GM18870 (cell line): Measurements from ENCODE around the gene PSMD12.
"Not testable (repeated sequence)": the region's sequence is repeated elsewhere in the genome, so short reads cannot be mapped to it uniquely, and the experiment has no call there.

ENCODE experiments used
- ATAC-seq: cut with Tn5 transposase; IDR thresholded peaks from one replicate; pipeline ENCODE4 v1.9.1; 2021; ENCODE audit warnings: moderate library complexity; ENCODE audit not compliant: unreplicated experiment

Gene PSMD12

DNA sequence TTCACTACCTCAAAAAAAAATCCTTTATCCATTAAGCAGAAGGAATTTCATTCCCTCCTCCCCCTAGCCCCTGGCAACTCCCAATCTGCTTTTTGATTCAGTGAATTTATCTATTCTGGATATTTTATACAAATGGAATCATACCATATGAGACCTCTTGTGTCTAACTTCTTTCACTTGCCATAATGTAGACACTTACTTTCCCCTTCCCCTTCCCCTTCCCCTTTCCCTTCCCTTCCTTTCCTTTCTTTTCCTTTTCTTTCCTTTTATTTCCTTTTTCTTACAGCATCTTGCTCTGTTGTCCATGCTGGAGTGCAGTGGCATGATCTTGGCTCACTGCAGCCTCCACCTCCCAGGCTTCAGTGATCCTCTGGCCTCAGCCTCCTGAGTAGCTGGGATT, 50.5 kb downstream of the PSMD12 start:
- no peak for ATAC-seq

GRCh38 chr17:67312265-67312664, 54.1 kb downstream of the PSMD12 start:
- no peak for ATAC-seq

- ATAC-seq = no peak
These were observed 54.8 kb downstream of the PSMD12 start for GRCh38 chr17:67311575-67311974.

- no peak for ATAC-seq
These were observed 56.0 kb downstream of the PSMD12 start for GRCh38 chr17:67310406-67310805.

DNA sequence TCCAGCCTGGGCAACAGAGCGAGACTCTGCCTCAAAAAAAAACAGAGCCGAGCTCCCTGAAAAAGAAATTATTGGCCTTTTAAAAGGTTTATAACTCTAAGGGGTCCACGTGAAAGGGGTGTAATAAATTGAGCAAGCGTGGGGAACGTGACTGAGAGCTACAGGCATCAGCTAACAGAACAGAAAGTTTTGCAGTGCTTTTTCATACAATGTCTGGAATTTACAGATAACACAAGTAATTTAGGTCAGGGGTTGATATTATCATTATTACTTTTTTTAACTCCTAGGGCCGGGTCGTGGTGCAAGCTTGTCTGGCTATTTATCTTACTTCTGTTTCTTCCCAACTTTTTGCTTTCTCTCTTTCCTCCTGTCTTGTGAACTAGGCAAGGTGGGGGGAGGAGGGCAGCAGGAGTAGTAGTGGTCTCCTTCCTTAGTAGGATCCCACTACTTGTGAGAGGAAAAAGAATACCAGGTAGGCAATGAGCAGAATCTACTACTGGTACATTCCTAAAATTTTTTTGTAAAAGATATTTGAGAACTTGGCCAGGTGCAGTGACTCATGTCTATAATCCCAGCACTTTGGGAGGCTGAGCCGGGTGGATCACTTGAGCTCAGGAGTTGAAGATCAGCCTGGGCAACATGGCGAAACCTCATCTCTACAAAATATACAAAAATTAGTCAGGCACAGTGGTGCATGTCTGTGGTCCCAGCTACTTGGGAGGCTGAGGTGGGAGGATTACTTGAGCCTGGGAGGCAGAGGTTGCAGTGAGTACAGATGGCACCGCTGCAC, 60.7 kb downstream of the PSMD12 start:
- ATAC-seq = not testable (repeated sequence)

DNA sequence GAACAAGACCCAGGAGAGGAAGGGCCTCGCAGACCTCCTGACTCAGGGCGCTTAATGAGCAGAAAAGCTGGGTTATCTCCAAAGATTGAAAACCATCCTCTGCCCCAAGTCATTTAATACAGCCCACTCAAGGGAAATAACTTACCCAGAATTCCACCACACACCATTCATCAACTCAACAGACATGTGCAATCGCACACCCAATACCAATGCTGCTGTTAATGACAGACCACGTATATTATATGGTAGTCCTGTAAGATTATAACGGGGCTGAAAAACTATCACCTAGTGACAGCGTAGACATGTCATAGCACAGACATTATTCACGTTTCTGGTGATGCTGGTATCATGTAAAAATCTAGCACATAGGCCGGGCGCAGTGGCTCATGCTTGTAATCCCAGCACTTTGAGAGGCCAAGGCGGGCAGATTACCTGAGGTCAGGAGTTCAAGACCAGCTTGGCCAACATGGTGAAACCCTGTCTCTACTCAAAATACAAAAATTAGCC, 68.9 kb downstream of the PSMD12 start:
- ATAC-seq = no peak

GRCh38 chr17:67294451-67295199, 71.8 kb downstream of the PSMD12 start:
- no peak for ATAC-seq

- ATAC-seq = no peak
These were observed 72.8 kb downstream of the PSMD12 start for GRCh38 chr17:67293251-67294203.

DNA sequence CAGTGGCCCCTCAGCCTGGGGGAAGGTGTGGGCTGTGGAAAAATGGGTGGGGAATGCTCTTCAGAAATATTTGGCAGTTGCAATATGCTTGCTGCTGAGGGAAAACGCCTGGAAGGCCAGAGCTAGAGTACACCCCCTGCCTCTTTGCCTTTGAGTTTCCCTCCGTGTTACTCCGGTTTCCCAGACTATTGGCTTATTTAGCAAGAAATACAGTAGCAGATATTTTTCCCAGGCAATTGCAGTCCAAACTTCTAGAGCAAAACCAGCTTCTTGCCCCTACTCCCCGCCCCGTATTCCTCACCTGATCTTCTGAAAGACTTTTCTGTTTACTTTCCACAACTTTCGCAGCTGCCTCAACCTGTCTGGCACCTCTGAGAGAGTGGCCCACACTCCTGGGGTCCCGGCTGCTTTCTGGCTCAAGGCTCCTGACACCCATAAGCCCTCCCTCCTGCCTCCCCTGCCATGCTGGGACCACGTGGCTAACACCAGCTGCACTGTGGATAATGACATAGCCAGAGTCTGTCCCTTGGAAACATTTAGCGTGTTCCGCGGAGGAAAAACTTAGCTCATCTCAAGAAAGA, 75.6 kb downstream of the PSMD12 start:
- no peak for ATAC-seq

DNA sequence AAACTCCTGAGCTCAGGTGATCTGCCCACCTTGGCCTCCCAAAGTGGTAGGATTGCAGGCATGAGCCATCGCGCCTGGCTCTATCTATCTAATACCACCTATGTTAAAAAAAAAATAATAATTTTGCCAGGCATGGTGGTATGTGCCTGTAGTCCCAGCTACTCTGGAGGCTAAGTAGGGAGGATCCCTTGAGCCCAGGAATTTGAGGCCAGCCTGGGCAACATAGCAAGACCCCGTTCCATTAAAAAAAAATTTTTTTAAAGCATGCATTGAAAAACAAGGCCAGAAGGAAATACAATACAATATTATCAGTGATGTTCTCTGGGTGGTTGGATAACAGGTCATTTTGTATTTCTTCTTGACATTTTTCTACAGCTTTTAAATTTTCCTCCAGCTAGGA, 76.1 kb downstream of the PSMD12 start:
- ATAC-seq = no peak

- no peak for ATAC-seq
These were observed 77.0 kb downstream of the PSMD12 start for GRCh38 chr17:67289181-67289876.
